HepG2 (cell line): ENCODE data around the gene GPR15LG. TPM values are rescaled to one million over a fixed set of nuclear protein-coding genes. Genes with fewer than 3 reads are reported as not detected.

Experiments
- ATAC-seq: fragments of 200-7000 bp; cut with Tn5 transposase; 3 replicates; pipeline ENCODE4 v1.9.1; 2020; ENCODE audit warnings: mild to moderate bottlenecking, moderate library complexity
- BruUV-seq: library from RNA; stranded (reverse); fragments of 400-500 nt; replicated peaks from 2 replicates; lab custom pipeline; 2021; lab: Mats Ljungman, UMichigan
- CTCF ChIA-PET: fragments of 300-600 bp; formaldehyde crosslinking; extraction: SDS; loops from one replicate; lab custom pipeline; 2021; ENCODE audit warnings: low total read pairs, inconsistent platforms, low intra/inter-chr PET ratio; lab: Yijun Ruan, JAX
- POLR2A ChIA-PET: fragments of 350-600 bp; sonication (Branson Sonifier 250); formaldehyde crosslinking; loops from one replicate; lab custom pipeline; 2020; ENCODE audit warnings: antibody characterized with exemption, inconsistent platforms; lab: Yijun Ruan, JAX
- DNase-seq: peaks from one replicate; pipeline ENCODE4 v3.0.0-alpha.2; 2015; ENCODE audit warnings: low spot score
- FAIRE-seq: peaks from 3 replicates; lab custom pipeline; 2011; peaks lifted over from hg19 to GRCh38; lab: Jason Lieb, UNC
- H2AFZ ChIP-seq: one replicate; pipeline ENCODE4 v1.6.1; 2011; ENCODE audit warnings: low read length, inconsistent platforms
- H3K27ac ChIP-seq: fragments of 300-600 bp; 3 replicates; pipeline ENCODE4 v1.8.0; 2011; ENCODE audit warnings: mixed run types, mild to moderate bottlenecking, mixed read lengths, low read length, inconsistent platforms; ENCODE audit not compliant: insufficient read depth; ENCODE audit errors: extremely low read length
- H3K27me3 ChIP-seq, 2 experiments: fragments of 200-600 bp in 1 of 2; 2 replicates in 1 of 2; 3 replicates in 1 of 2; pipeline versions ENCODE4 v1.6.0 to v1.8.0; 2011; ENCODE audit warnings: low read length in 2 of 2, mild to moderate bottlenecking in 2 of 2, moderate library complexity in 2 of 2, inconsistent platforms in 1 of 2; ENCODE audit not compliant: insufficient read depth in 2 of 2, control insufficient read depth in 1 of 2
- H3K36me3 ChIP-seq, 2 experiments: fragments of 200-600 bp in 1 of 2; replicated peaks in 1 of 2; 2 replicates in 1 of 2; 3 replicates in 1 of 2; pipeline versions ENCODE4 v1.5.1 to v1.8.0; 2011; ENCODE audit warnings: low read length in 2 of 2, inconsistent platforms in 1 of 2; ENCODE audit not compliant: insufficient read depth in 2 of 2, control insufficient read depth in 1 of 2
- H3K4me1 ChIP-seq: 2 replicates; pipeline ENCODE4 v1.5.1; 2012; ENCODE audit warnings: low read length, inconsistent platforms; ENCODE audit not compliant: insufficient read depth
- H3K4me2 ChIP-seq: 2 replicates; pipeline ENCODE4 v1.6.0; 2011; ENCODE audit warnings: low read depth, low read length, inconsistent platforms
- H3K4me3 ChIP-seq, 3 experiments: fragments of 200-600 bp in 1 of 3; sonication (generic), shearing (Covaris generic) in 1 of 3; replicated peaks in 1 of 3; 2 replicates each; pipeline ENCODE4 v1.5.1; 2011 to 2016; ENCODE audit warnings: low read length in 3 of 3, inconsistent platforms in 2 of 3, low read depth in 2 of 3, mild to moderate bottlenecking in 2 of 3, control low read depth in 1 of 3, mixed read lengths in 1 of 3; ENCODE audit not compliant: insufficient read depth in 1 of 3
- H3K79me2 ChIP-seq: one replicate; pipeline ENCODE4 v1.6.1; 2011; ENCODE audit warnings: low read length, inconsistent platforms; ENCODE audit not compliant: insufficient read depth
- H3K9ac ChIP-seq: 2 replicates; pipeline ENCODE4 v1.6.0; 2011; ENCODE audit warnings: mild to moderate bottlenecking, low read depth, low read length, inconsistent platforms; ENCODE audit not compliant: insufficient read depth
- H3K9me3 ChIP-seq: 2 replicates; pipeline ENCODE4 v1.5.1; 2012; ENCODE audit warnings: mild to moderate bottlenecking, low read length
- H4K20me1 ChIP-seq: 2 replicates; pipeline ENCODE4 v1.6.0; 2011; ENCODE audit warnings: inconsistent platforms, mild to moderate bottlenecking, low read length, moderate library complexity; ENCODE audit not compliant: insufficient read depth
- HCFC1 ChIP-seq: fragments of 150-350 bp; IDR thresholded peaks from 2 replicates; pipeline ENCODE4 v1.6.1; 2014; ENCODE audit warnings: low read depth, low read length
- NR1H2 ChIP-seq: sonication (generic); formaldehyde crosslinking; IDR thresholded peaks from 2 replicates; pipeline ENCODE4 v1.8.1; 2022; ENCODE audit warnings: low read depth, missing genetic modification reagents, borderline replicate concordance
- RERE ChIP-seq: IDR thresholded peaks from 2 replicates; pipeline ENCODE4 v1.6.1; 2016; ENCODE audit warnings: low read depth, missing genetic modification reagents, missing compliant biosample characterization
- RFXANK ChIP-seq: IDR thresholded peaks from 2 replicates; pipeline ENCODE4 v1.6.1; 2016
- ZFP90 ChIP-seq: sonication (generic); formaldehyde crosslinking; IDR thresholded peaks from 2 replicates; pipeline ENCODE4 v1.8.0; 2022; ENCODE audit warnings: missing genetic modification reagents, mild to moderate bottlenecking, inconsistent platforms, borderline replicate concordance
- ZFY ChIP-seq: sonication (generic); formaldehyde crosslinking; IDR thresholded peaks from 2 replicates; pipeline ENCODE4 v1.4.0; 2020; ENCODE audit warnings: missing genetic modification reagents
- ZNF446 ChIP-seq: sonication (generic); formaldehyde crosslinking; IDR thresholded peaks from 2 replicates; pipeline ENCODE4 v1.5.0; 2020; ENCODE audit warnings: mild to moderate bottlenecking, missing genetic modification reagents
- ZNF460 ChIP-seq: sonication (generic); formaldehyde crosslinking; IDR thresholded peaks from 2 replicates; pipeline ENCODE4 v1.5.1; 2020; ENCODE audit warnings: missing genetic modification reagents, mild to moderate bottlenecking, borderline replicate concordance
- WGBS: methylation state at CpG from one replicate; pipeline ENCODE4 v1.1.6; 2017; ENCODE audit warnings: low lambda C conversion rate; 5-methylcytosine and 5-hydroxymethylcytosine counted together
- in situ Hi-C: cut with HindIII; loops from 2 replicates; pipeline ENCODE4 v1.10.0; 2017; ENCODE audit warnings: low pct_unique_long_range_greater_than_20kb; ENCODE audit not compliant: extremely low pct_ligation_motif_present
- intact Hi-C: fragments of 100-400 bp; cut with micrococcal nuclease; formaldehyde crosslinking; loops from one replicate; pipeline ENCODE4 v1.10.0; 2022; ENCODE audit not compliant: unreplicated experiment
- polyA plus RNA-seq, 8 experiments: library from polyadenylated mRNA; depleted of rRNA in 3 of 8; stranded (reverse) in 7 of 8; unstranded in 1 of 8; fragments of >200 nt; fragmentation: Illumina TruSeq in 4 of 8; extraction: Trizol in 4 of 8; gene quantifications; 2 replicates each; pipeline versions ENCODE4 v1.2.1 to v1.2.3, GENCODE V29; 2011 to 2016; ENCODE audit warnings: low read depth in 4 of 8, missing spikeins in 1 of 8, mixed read lengths in 1 of 8; ENCODE audit not compliant: insufficient read depth in 1 of 8
- total RNA-seq, 5 experiments: library from RNA; depleted of rRNA; stranded (reverse); fragments of >200 nt; fragmentation: Illumina TruSeq; extraction: Trizol; gene quantifications; 2 replicates each; pipeline ENCODE4 v1.2.3, GENCODE V29; 2016; ENCODE audit warnings: low read depth in 1 of 5
- TF ChIP-seq, protein P1 (sequence below): IDR thresholded peaks from 2 replicates; pipeline ENCODE4 v1.6.1; 2016
- TF ChIP-seq, protein P2 (sequence below): sonication (generic); formaldehyde crosslinking; IDR thresholded peaks from 2 replicates; pipeline ENCODE4 v1.4.0; 2020; ENCODE audit warnings: missing genetic modification reagents
- TF ChIP-seq, protein P3 (sequence below): IDR thresholded peaks from 2 replicates; pipeline ENCODE4 v1.6.1; 2012; ENCODE audit warnings: low read length, improper control_type of control experiment

GPR15LG gene
- total and polyA plus RNA-seq, 2 of the 13 experiments (the other 11 are each of a cell fraction or from before 2014, with no cell fraction given), result not detected

- TF ChIP-seq, protein P1, sequence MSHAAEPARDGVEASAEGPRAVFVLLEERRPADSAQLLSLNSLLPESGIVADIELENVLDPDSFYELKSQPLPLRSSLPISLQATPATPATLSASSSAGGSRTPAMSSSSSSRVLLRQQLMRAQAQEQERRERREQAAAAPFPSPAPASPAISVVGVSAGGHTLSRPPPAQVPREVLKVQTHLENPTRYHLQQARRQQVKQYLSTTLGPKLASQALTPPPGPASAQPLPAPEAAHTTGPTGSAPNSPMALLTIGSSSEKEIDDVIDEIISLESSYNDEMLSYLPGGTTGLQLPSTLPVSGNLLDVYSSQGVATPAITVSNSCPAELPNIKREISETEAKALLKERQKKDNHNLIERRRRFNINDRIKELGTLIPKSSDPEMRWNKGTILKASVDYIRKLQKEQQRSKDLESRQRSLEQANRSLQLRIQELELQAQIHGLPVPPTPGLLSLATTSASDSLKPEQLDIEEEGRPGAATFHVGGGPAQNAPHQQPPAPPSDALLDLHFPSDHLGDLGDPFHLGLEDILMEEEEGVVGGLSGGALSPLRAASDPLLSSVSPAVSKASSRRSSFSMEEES (CRISPR knock-in tag), result no peak
- TF ChIP-seq ZNF460, result no peak
- TF ChIP-seq, protein P2, sequence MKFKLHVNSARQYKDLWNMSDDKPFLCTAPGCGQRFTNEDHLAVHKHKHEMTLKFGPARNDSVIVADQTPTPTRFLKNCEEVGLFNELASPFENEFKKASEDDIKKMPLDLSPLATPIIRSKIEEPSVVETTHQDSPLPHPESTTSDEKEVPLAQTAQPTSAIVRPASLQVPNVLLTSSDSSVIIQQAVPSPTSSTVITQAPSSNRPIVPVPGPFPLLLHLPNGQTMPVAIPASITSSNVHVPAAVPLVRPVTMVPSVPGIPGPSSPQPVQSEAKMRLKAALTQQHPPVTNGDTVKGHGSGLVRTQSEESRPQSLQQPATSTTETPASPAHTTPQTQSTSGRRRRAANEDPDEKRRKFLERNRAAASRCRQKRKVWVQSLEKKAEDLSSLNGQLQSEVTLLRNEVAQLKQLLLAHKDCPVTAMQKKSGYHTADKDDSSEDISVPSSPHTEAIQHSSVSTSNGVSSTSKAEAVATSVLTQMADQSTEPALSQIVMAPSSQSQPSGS, result no peak
- TF ChIP-seq NR1H2 (CRISPR knock-in tag), result no peak
- TF ChIP-seq HCFC1, result no peak
Observed at GRCh38 chr10:84175436-84175835, 1.8 kb downstream of the GPR15LG start (continued).

DNA sequence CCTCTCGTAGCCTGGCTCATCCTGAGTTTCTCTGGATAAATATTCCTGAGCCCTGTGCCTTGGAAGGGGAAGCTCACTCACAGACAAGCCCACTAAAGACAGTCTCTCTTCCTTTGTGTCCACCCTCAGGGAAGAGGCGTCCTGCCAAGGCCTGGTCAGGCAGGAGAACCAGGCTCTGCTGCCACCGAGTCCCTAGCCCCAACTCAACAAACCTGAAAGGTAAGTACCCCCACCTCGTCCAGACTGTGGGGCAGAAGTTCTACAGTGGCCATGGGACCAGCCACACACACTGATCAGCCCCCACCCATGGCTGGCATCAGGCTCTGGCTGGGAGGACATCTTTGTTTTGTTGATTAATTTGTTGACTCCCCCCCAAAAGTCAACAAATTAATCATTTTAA lies 2.8 kb downstream of the GPR15LG start:
- Histone ChIP-seq H3K9me3 (no peaks in the 10 kb centered on the region), H3K9ac (no peak overlapping the region), H3K79me2 (no peaks in the 10 kb centered on the region), H3K36me3 (no peaks in the 10 kb centered on the region), H4K20me1 (no peaks in the 10 kb centered on the region), H3K4me2 (no peak overlapping the region), H3K4me3 (no peak overlapping the region), H2AFZ (no peak overlapping the region), H3K27me3 (peaks cover 0 to 9% of the 10 kb centered on the region in 2 experiments; a peak in 3 of 5 replicates), H3K4me1 (peaks cover 18% of the 10 kb centered on the region), H3K27ac (no peak overlapping the region)
- WGBS, result 10% methylated on average over 3 of the region's 4 CpGs
- in situ Hi-C loops (no loop called here), intact Hi-C loops (no loop called here)
- BruUV-seq, result no TSS peak
- no peak for FAIRE-seq
- CTCF ChIA-PET, result no interaction called here
- POLR2A ChIA-PET, result no interaction called here
- ATAC-seq, result no peak
- no peak for DNase-seq
- TF ChIP-seq RERE (no peak), ZFP90 (CRISPR knock-in tag) (no peak), RFXANK (no peak), ZFY (no peak), ZNF446 (no peak)
- TF ChIP-seq, protein P3, sequence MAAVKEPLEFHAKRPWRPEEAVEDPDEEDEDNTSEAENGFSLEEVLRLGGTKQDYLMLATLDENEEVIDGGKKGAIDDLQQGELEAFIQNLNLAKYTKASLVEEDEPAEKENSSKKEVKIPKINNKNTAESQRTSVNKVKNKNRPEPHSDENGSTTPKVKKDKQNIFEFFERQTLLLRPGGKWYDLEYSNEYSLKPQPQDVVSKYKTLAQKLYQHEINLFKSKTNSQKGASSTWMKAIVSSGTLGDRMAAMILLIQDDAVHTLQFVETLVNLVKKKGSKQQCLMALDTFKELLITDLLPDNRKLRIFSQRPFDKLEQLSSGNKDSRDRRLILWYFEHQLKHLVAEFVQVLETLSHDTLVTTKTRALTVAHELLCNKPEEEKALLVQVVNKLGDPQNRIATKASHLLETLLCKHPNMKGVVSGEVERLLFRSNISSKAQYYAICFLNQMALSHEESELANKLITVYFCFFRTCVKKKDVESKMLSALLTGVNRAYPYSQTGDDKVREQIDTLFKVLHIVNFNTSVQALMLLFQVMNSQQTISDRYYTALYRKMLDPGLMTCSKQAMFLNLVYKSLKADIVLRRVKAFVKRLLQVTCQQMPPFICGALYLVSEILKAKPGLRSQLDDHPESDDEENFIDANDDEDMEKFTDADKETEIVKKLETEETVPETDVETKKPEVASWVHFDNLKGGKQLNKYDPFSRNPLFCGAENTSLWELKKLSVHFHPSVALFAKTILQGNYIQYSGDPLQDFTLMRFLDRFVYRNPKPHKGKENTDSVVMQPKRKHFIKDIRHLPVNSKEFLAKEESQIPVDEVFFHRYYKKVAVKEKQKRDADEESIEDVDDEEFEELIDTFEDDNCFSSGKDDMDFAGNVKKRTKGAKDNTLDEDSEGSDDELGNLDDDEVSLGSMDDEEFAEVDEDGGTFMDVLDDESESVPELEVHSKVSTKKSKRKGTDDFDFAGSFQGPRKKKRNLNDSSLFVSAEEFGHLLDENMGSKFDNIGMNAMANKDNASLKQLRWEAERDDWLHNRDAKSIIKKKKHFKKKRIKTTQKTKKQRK, result no peak
